ENCODE data around the gene JAZF1.

- no peak for TF ChIP-seq CTCF (IDR thresholded peaks at IDR 0.05)
- TF ChIP-seq POLR2A (IDR thresholded peaks at IDR 0.05), result no peak
These were observed 268.7 kb downstream of the JAZF1 start for GRCh38 chr7:27911920-27912319.
